GM18909 (cell line): ENCODE results near the gene LDAF1.
"Not testable (repeated sequence)": the region's sequence is repeated elsewhere in the genome, so short reads cannot be mapped to it uniquely, and the experiment has no call there.

Source experiments
- ATAC-seq: cut with Tn5 transposase; IDR thresholded peaks from one replicate; pipeline ENCODE4 v1.9.1; 2021; ENCODE audit warnings: mild to moderate bottlenecking; ENCODE audit not compliant: unreplicated experiment, poor library complexity

LDAF1 gene

GRCh38 chr16:21158208-21159110 is at the start of gene LDAF1:
Gene LDAF1 (plus strand): TSS chr16:21158674. CDS start chr16:21161183, 2,509 bp downstream.
- ATAC-seq, result peak; percentile 80

- not testable (repeated sequence) for ATAC-seq
These were observed 42.9 kb upstream of the LDAF1 start for GRCh38 chr16:21115551-21115950.

GRCh38 chr16:21116148-21116693 is 42.3 kb upstream of the LDAF1 start:
- ATAC-seq, result no peak

- ATAC-seq, result no peak
These were observed 40.9 kb upstream of the LDAF1 start for GRCh38 chr16:21117567-21117966.

- ATAC-seq, result no peak
These were observed 37.4 kb upstream of the LDAF1 start for GRCh38 chr16:21120976-21121520.

- no peak for ATAC-seq
These were observed 33.3 kb upstream of the LDAF1 start for GRCh38 chr16:21125191-21125590.

- ATAC-seq, result no peak
These were observed 32.0 kb upstream of the LDAF1 start for GRCh38 chr16:21126518-21126917.

GRCh38 chr16:21128991-21129390 is 29.5 kb upstream of the LDAF1 start:
- no peak for ATAC-seq

- no peak for ATAC-seq
These were observed 27.7 kb upstream of the LDAF1 start for GRCh38 chr16:21130811-21131210.

GRCh38 chr16:21134053-21134452 is 24.4 kb upstream of the LDAF1 start:
- ATAC-seq, result no peak

GRCh38 chr16:21145738-21146137 is 12.7 kb upstream of the LDAF1 start:
- no peak for ATAC-seq

GRCh38 chr16:21150375-21151001 is 8.0 kb upstream of the LDAF1 start, which contains the start of gene DNAH3:
Gene DNAH3 (minus strand): TSS chr16:21150846. CDS start chr16:21150319, 527 bp downstream.
- no peak for ATAC-seq

GRCh38 chr16:21152160-21153030 is 6.1 kb upstream of the LDAF1 start:
- ATAC-seq, result not testable (repeated sequence)

- not testable (repeated sequence) for ATAC-seq
These were observed 5.2 kb upstream of the LDAF1 start for GRCh38 chr16:21153124-21153729.

- not testable (repeated sequence) for ATAC-seq
These were observed 2.5 kb upstream of the LDAF1 start for GRCh38 chr16:21156011-21156410.

- no peak for ATAC-seq
These were observed 1.6 kb upstream of the LDAF1 start for GRCh38 chr16:21156767-21157467.

GRCh38 chr16:21157632-21158031 is 842 bp upstream of the LDAF1 start:
- ATAC-seq, result no peak

GRCh38 chr16:21159281-21159951 is 942 bp downstream of the LDAF1 start:
- peak; percentile 37 for ATAC-seq
